Endometrial microvascular endothelial cells (primary cell): ENCODE data around the gene PNPLA3. TPM values are rescaled to one million over a fixed set of nuclear protein-coding genes. Genes with fewer than 3 reads are reported as not detected.

Experiments used
- total RNA-seq: library from RNA; depleted of rRNA; stranded (reverse); fragments of >200 nt; gene quantifications from one replicate; pipeline ENCODE4 v1.2.3, GENCODE V29; 2015; ENCODE audit errors: inconsistent ontology term

The PNPLA3 gene
- total RNA-seq, 1 donor from 2014 or later, result 0.46 TPM

Other genes starting within 250 kb of the PNPLA3 start
- gene EFCAB6, start 111.5 kb upstream of the PNPLA3 start, total RNA-seq, result 0.46 TPM
- not detected for gene SULT4A1, start 61.3 kb upstream of the PNPLA3 start, total RNA-seq
- not detected for gene PNPLA5, start 31.8 kb upstream of the PNPLA3 start, total RNA-seq
- 60.4 TPM for gene SAMM50, start 31.6 kb downstream of the PNPLA3 start, total RNA-seq
- gene PARVB, start 100.5 kb downstream of the PNPLA3 start, total RNA-seq, result 307 TPM